Placental pericyte (primary cell): Measurements from ENCODE around the gene SMCO1. TPM values are rescaled to one million over a fixed set of nuclear protein-coding genes. Genes with fewer than 3 reads are reported as not detected.

ENCODE experiments used
- small RNA-seq: library from RNA; depleted of rRNA; stranded (forward); fragments of <200 nt; gene quantifications from one replicate; pipeline ENCODE3, GENCODE V24; 2012; ENCODE audit warnings: low replicate concordance
- total RNA-seq: library from RNA; depleted of rRNA; stranded (reverse); fragments of >200 nt; gene quantifications from 2 replicates; pipeline ENCODE4 v1.2.3, GENCODE V29; 2012

SMCO1 gene
- total RNA-seq = not detected in 2 replicates

GRCh38 chr3:196514913-196515621, at the start of gene SMCO1:
SMCO1 (minus strand) TSS chr3:196515346; CDS start chr3:196515209, 137 bp downstream.

GRCh38 chr3:196503196-196504076, 11.7 kb downstream of the SMCO1 start, which contains the start of gene RNF168:
RNF168 (minus strand) TSS chr3:196503768; CDS start chr3:196503173, 595 bp downstream.

Small RNA genes within 50 kb of the gene (small RNA-seq; reads per million reads assigned to genes)
- not detected for gene RPS29P3

Other genes with a start within 250 kb of the SMCO1 start
- gene PCYT1A, start 227.6 kb downstream of the SMCO1 start, total RNA-seq = 112 and 126 TPM in 2 replicates
- 2.0 and 4.6 TPM in 2 replicates for gene DYNLT2B, start 197.1 kb downstream of the SMCO1 start, total RNA-seq
- gene TM4SF19, start 177.0 kb downstream of the SMCO1 start, total RNA-seq = 0.72 and 1.1 TPM in 2 replicates
- 14.9 and 19.6 TPM in 2 replicates for gene UBXN7, start 82.9 kb downstream of the SMCO1 start, total RNA-seq
- gene RNF168, start 11.6 kb downstream of the SMCO1 start, total RNA-seq = 26.1 and 26.9 TPM in 2 replicates
- 5.0 and 8.4 TPM in 2 replicates for gene WDR53, start 53.2 kb upstream of the SMCO1 start, total RNA-seq
- 4.4 and 14.5 TPM in 2 replicates for gene FBXO45, start 53.3 kb upstream of the SMCO1 start, total RNA-seq
- gene NRROS, start 124.3 kb upstream of the SMCO1 start, total RNA-seq = 1.3 and 2.0 TPM in 2 replicates
- 1.6 and 2.2 TPM in 2 replicates for gene CEP19, start 196.9 kb upstream of the SMCO1 start, total RNA-seq
- 15.5 and 20.0 TPM in 2 replicates for gene PIGX, start 197.0 kb upstream of the SMCO1 start, total RNA-seq
- 46.8 and 52.0 TPM in 2 replicates for gene PAK2, start 224.5 kb upstream of the SMCO1 start, total RNA-seq